GM12874 (cell line): Measurements from ENCODE around the gene EXOG.
A peak's percentile ranks its signal among the peaks of the same experiment; 100 is the strongest.

Experiments
- CTCF ChIP-seq: IDR thresholded peaks from 2 replicates; pipeline ENCODE4 v1.5.1; 2011; ENCODE audit warnings: low read depth, mild to moderate bottlenecking, control low read depth, low read length, moderate library complexity; ENCODE audit not compliant: insufficient read depth

Gene EXOG

GRCh38 chr3:38528457-38528856 is 32.3 kb downstream of the EXOG start:
- TF ChIP-seq CTCF = peak; percentile 21; the same call in 1 of the 2 replicates

- TF ChIP-seq CTCF = no peak
Measured at GRCh38 chr3:38532529-38532928, 36.4 kb downstream of the EXOG start.

- no peak for TF ChIP-seq CTCF
Measured at GRCh38 chr3:38533285-38533976, 37.3 kb downstream of the EXOG start.

- TF ChIP-seq CTCF = no peak
Measured at GRCh38 chr3:38534180-38534579, 38.0 kb downstream of the EXOG start.

- no peak for TF ChIP-seq CTCF
Measured at GRCh38 chr3:38534604-38535003, 38.5 kb downstream of the EXOG start.

GRCh38 chr3:38536671-38537070 is 40.5 kb downstream of the EXOG start:
- no peak for TF ChIP-seq CTCF

- no peak for TF ChIP-seq CTCF
Measured at GRCh38 chr3:38538773-38539353, 42.7 kb downstream of the EXOG start.
